Stimulated activated CD8-positive, alpha-beta memory T cell treated with anti-CD3 and anti-CD28 coated beads, Interleukin-15, amount 100 ng/mL, for 4 hours (primary cell): ENCODE results near the gene MRRF.
"Not testable (repeated sequence)": the region's sequence is repeated elsewhere in the genome, so short reads cannot be mapped to it uniquely, and the experiment has no call there.

Experiments used
- DNase-seq, 2 donors: peaks; one replicate each; pipeline ENCODE4 v3.0.0-alpha.2; 2020; ENCODE audit warnings: low read depth in 2 of 2

Gene MRRF

DNA sequence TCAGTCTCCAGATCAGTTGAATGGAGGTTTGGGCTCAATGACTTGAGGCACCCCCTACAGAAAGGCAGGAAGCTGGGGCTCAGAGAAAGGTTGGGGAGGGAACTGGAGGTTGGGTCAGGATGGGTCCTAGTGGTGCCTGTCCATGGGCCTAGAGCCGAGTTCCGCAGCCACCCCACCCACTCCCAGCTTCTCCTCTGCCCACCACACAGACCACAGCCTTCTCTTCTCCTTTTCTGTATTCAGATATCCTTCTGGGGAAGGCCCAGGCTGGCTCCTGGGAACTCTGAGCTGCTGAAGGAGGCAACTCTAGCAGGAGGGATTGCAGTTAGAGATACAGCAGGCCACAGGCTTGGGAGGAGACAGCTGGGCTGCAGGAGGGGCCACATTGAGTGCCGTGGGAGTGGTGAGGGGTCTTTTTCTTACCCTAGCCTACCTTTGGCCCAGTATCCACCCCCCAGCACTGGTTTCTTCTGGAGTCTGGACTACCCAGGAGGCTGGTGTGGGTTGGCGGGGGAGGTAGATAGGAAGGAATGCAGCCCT, 90.7 kb downstream of the MRRF start:
- DNase-seq, result no peak

DNA sequence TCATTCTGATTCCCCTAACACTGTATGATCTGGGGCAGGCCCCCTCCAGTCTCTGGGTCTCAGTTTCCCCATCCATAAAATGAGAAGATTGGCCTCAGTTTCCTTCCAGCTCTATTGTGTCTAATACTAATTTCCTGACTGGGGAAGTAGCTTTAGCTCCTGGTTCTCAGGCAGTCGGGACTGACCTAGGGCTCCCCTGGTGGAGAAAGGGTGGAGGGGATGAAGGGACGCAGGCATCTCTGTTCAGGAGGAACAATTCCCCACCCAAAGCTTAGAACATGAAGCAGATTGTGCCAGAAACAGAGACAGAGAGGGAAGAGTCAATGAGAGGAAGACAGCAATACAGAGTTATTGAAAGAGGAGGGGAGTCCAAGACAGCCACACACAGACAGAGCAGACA, 91.9 kb downstream of the MRRF start:
- DNase-seq, result no peak

- no peak for DNase-seq
These were observed 96.2 kb downstream of the MRRF start for GRCh38 chr9:122360891-122361290.

DNA sequence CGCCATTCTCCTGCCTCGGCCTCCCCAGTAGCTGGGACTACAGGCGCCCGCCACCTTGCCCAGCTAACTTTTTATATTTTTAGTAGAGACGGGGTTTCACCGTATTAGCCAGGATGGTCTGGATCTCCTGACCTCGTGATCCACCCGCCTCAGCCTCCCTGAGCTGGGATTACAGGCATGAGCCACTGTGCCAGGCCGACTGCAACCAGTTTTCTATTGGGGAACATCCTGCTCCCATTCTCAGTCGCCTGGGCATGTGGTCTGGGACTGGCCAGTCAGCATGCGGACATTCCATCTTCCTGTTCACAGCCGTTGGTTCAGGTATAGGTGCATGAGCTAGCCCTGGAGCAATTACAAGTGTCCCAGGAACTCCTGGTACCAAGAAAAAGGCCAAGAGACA, 98.4 kb downstream of the MRRF start:
- not testable (repeated sequence) for DNase-seq

DNA sequence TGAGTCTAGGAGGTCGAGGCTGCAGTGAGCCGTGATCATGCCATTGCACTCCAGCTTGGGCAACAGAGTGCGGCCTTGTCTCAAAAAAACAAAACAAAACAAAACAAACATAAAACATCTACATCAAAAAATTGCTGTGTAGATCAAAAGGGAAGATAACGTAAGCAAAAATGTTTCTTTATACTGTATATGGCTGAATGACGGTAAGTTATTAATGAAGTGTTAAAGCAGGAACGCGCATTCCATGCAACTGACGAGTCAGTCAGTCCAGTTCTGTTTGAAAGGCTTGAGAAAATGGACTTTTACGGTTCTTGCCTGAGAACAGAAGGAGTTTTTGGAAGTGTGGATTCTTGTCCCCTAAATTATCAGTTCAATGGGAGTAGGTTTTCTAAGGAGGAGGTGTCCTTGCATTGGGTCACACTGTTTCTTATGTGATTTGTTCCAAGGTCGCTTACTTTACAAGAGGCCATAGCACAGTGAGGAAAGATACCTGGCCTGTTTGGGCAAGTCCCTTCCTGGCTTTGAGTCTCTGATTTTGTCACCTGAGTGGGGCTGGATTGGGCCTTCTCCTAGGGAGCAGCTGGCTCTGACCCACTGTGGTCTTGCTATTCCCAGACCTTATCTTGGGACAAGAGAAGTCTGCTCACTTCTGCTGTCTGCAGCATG, 99.6 kb downstream of the MRRF start:
- no peak for DNase-seq

DNA sequence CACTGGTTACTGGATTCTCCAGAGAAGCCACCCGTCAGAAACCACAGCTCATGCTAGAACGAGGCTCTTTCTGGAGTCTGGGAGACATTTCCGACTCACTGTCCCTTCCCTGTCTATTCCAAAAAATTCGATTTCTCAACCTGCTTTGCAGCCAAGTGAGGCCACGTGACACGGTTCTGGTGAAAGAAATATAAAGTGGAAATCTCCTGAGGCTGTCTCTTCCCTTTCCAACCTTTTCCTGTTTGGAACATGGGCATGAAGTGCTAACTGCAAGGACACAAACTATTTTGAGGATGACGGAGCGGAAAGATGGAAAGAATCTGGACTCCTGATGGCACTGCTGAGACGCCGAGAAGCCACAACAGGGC, 100.1 kb downstream of the MRRF start:
- DNase-seq, result no peak

DNA sequence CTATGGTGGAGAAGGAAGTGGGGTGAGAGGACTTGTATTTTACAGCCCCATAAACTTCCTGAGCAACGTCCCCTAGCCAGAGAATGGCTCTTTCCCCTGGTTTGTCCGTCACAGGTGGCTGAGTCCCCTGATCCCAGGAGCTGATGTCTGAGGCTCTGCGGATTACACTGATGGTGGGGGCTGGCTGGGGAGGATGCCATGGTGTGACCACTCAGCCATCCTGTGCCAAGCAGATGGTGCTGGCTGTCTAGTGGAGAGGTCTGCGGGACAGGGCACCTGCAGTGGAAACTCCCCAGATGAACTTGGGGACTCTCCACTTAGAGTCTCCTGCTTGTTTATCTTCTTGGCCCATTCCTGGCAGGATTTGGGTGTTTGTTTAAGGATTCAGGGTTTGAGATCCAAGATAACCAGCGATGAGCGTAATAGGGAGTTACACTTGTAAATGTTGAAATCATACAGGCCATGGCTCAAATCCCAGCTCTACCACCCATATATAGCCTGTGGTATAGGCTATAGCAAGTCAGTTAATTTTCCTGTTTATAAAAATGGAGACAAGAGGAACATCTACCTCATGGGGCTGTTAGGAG, 101.5 kb downstream of the MRRF start:
- DNase-seq, result no peak

- DNase-seq, result no peak
These were observed 102.4 kb downstream of the MRRF start for GRCh38 chr9:122367065-122367464.

GRCh38 chr9:122367774-122368460, 103.2 kb downstream of the MRRF start:
- no peak for DNase-seq

DNA sequence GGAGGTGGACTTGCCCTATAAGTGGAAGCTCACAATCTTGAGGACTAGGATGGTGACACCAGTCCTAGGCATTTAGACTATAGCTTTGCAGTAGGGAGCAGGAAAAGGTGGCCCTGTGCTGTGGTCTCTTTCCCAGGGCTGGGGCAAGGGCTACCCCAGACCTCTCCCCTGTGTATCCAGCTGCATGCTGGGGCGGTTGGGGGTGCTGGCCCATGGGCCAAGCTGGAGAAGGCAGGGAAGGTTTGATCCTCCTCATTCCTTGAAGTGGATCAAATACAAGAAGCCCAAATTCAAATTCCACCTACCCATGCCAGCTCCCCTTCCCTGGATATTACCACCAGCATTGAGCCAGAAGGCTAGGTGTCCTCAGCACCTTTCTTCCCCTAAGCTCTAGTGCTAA, 104.0 kb downstream of the MRRF start:
- no peak for DNase-seq

DNA sequence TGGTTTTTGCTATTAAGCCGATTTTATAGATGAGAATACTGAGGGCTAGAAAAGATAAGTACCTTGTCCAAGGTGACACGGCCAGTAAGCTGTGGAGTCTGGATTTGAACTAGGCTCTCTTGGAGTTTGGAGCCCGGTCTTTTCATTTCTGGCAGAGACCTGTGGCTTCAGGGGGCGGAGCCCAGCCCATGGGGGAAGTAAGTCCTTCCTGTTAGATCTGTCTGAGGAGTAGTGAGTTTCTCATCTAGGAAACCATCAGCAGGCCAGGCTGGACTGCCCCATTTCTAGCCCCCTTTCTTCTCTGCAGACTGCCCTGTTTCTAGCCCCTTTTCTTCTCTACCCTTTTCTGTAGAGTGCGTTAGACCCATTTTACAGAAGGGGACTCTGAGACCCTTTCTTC, 105.6 kb downstream of the MRRF start:
- no peak for DNase-seq

GRCh38 chr9:122370869-122371755, 106.4 kb downstream of the MRRF start, which contains the start of gene PTGS1:
Gene PTGS1 (plus strand): TSS chr9:122371024. CDS start chr9:122371085, 61 bp downstream.
- DNase-seq, result no peak

GRCh38 chr9:122371846-122372245, 107.2 kb downstream of the MRRF start:
- DNase-seq, result no peak

DNA sequence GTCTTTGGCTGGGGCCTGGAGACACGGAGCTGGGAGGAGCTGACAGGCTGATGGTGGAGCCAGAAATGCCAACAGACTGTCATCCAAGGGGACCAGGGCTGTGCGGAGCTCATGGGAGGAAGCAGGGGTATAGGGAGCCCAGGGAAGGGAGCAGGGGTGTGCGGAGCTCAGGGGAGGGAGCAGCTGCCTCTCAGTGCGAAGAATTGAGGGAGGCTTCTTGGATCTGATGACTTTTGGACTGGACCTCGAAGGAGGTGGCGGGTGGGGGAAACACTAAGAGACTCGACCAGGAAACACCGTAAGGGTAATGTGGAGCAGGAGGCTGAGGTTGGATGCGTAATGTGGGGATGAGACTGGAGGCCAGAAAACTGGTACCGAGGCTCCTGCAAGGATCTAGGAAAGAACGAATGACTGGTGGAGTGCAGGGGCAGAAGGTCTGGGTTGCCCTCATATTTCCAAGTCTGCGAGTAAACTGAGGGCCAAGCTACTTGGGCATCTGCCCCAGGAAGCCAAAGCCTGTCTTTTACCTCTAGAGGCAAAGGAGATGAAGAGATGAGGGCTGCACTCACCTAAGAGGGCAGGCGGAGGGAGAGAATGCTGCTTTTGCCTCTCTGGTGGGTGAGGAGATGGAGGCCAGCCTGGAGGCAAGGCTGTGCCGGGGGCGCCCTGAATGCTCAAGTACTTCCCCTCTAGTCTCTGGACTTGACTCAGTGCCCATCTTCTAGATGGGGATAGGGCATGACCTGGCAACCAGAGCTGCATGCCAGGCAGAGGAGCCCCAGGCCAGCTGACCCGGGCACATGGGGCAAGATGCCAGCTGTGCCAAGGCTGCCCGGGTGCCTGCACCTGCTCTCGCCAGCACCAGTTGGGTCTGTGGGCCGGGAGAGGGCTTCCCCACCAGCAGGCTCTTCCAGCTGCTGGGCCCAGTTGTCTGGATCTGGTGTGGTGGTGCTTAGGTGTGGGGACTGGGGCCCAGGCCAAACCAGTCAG, 108.5 kb downstream of the MRRF start:
- DNase-seq, result no peak

DNA sequence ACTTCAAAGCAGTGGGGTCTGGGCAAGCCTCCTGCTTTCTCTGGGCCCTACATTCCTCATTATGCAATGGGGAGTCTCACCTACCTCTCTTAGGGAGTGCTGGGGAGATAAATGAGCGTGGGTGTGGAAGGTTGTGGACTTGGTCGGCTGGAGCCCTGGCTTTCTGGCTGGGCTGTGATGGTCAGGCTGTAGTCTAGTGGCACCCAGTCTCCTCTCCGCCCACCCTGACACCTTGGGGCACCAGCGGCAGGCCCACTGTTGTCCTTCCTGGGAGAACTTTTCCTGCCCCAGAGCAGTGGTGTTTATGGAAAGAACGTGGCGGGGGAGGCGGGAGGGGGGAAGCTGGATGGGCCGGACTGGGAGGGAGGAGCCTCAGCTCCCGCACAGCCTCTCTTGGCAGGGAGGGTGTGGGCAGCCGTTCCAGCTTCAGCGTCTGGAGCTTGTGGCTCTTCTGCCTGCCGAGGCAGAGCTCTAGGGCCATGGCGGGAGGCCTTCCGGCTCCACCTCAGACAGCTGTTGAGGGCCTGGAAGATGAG, 110.3 kb downstream of the MRRF start:
- DNase-seq, result no peak

DNA sequence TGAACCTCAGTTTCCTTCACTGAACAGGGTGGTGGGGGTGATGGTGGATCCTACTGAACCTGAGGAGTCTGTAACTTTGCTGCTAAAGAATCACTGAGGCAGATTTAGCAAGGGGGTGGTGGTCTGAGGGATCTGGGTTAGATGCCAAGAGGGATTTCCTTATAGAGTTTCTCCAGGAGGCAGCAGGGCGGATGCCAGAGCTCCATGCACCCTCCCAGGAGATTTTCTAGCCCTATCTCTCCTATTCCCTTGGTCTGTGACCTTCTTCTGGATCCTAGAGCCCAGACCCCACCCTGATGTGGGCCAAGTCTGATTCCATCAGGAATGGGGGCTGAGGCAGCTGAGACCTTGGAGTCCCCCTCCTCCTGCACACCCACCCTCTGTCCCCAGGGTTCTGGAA, 112.1 kb downstream of the MRRF start:
- no peak for DNase-seq

DNA sequence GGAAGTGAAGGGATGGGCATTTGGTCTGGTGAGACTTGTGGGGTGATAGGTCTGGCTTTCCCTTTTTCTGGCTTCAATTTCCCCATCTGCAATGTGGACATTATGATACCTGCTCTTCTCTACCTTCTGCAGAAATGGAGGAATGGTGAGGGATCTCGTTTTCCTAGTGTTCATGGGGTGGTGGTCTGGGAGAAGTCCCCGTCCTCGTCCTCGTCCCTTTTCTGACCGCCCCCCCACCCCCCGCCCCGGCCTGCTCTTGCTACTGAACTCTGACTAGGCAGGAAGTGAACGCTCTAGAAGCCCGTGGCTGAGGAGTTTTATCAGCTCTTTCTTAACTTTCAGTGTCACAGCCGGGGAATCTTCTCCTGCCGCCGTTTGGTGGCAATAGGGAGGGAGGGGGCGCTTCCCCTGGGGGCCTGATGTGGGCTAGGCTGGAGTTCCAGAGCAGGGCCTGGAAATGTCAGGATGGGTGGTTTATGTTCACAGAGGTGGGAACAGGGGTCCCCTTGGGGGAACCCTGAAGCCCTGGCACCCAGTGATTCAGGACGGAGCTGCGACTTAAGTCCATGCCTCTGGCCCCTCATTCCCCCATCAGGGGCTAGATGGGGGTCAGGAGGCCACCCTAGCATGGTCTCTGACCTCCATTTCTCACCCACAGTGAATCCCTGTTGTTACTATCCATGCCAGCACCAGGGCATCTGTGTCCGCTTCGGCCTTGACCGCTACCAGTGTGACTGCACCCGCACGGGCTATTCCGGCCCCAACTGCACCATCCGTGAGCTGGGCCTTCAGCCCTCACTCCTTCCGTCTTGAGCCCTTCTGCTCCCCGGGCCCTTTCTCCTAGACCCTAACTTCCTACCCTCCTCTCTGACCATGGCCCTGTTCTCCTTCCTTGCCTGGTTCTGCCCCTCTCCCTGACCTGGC, 112.8 kb downstream of the MRRF start:
- DNase-seq, result no peak

- no peak for DNase-seq
These were observed 113.6 kb downstream of the MRRF start for GRCh38 chr9:122378236-122378635.

- DNase-seq, result no peak
These were observed 114.7 kb downstream of the MRRF start for GRCh38 chr9:122379340-122379739.
